AG10803 (cell line): ENCODE results near the gene OLIG2.

Source experiments
- DNase-seq: peaks from one replicate; pipeline ENCODE4 v3.0.0; 2010; ENCODE audit warnings: low read depth
- H3K4me3 ChIP-seq: 2 replicates; pipeline ENCODE4 v1.5.1; 2011; ENCODE audit warnings: mild to moderate bottlenecking, low read length, control low read depth
- TF ChIP-seq, protein P1 (sequence below): conservative IDR thresholded peaks from 2 replicates; pipeline ENCODE4 v1.5.1; 2011; ENCODE audit warnings: mild to moderate bottlenecking, low read length, control low read depth, inconsistent platforms

OLIG2 gene

DNA sequence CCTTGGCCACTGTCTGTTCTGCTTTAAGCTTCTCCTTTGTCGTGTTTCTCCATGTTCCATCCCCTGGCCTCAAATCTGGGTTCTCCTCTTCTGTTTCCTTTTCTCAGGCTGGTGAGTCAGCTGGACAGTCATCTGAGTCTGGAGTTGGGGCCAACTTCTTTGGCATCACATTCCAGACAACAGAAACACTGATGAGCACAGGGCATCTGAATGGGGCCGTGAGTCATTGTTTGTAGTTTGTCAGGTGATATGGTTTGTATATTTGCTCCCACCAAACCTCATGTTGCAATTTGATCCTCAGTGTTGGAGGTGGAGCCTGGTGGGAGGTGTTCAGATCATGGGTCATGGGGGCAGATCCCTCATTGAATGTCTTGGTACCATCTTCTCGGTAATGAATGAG is 14.3 kb upstream of the OLIG2 start:
- TF ChIP-seq, protein P1, sequence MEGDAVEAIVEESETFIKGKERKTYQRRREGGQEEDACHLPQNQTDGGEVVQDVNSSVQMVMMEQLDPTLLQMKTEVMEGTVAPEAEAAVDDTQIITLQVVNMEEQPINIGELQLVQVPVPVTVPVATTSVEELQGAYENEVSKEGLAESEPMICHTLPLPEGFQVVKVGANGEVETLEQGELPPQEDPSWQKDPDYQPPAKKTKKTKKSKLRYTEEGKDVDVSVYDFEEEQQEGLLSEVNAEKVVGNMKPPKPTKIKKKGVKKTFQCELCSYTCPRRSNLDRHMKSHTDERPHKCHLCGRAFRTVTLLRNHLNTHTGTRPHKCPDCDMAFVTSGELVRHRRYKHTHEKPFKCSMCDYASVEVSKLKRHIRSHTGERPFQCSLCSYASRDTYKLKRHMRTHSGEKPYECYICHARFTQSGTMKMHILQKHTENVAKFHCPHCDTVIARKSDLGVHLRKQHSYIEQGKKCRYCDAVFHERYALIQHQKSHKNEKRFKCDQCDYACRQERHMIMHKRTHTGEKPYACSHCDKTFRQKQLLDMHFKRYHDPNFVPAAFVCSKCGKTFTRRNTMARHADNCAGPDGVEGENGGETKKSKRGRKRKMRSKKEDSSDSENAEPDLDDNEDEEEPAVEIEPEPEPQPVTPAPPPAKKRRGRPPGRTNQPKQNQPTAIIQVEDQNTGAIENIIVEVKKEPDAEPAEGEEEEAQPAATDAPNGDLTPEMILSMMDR: no peak
- DNase-seq: peak; percentile 81
- H3K4me3 ChIP-seq: no peak overlapping the region

DNA sequence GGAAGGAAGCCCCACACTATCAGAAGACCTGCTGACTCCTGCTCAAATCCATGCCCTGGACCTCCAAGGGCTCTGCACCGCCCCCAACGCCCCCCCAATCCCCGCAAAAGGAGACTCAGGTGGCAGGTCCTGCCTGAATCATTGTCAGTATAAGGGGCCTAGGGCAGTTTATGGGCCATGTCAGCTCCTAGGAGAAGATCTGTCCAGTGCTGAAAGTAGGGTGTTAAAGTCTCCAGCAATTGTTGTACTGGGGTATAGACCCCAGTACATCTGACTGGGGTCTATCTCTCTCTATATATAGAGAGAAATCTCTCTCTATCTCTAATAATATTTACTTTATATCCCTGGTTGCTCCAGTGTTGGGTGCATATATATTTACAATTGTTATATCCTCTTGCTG is 12.1 kb upstream of the OLIG2 start:
- no peak overlapping the region for H3K4me3 ChIP-seq
- no peak for DNase-seq
- TF ChIP-seq, protein P1: no peak

DNA sequence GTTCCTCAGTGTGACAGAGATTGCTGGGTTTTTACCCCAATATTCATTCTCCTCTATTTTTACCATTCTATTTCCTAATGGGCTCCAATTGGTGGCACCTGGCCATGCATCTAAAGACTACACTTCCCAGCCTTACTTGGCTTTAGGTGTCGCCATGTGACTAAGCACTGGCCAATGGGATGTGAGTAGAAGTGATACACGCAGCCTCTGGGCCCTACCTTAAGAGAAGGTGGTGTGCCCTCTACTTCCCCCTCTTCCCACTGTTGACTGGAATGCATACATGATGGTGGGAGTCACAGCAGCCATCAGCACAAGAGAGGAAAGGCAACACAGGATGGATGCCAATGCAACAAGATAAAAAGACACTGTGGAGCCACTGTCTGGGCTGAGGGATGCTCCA is 11.4 kb upstream of the OLIG2 start:
- TF ChIP-seq, protein P1: no peak
- DNase-seq: no peak
- H3K4me3 ChIP-seq: no peak overlapping the region

DNA sequence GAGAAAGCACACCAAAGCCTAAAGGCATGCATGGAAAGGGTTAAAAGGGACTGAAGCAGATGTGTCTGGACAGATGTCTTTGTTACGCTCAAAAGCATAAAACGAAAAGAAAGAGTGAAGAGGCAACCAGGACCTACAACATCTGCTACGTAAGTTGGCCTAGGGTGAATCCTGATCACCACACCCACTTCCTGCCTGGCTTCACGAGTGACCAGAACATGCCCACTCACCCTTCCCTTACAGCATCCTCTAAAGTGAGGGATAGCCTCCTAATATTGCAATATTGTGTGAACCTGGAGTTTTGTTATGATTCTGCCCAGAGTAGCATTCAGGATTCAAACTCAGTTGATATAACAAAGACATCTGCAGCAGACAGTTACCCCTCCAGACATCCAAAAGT is 10.6 kb upstream of the OLIG2 start:
- DNase-seq: no peak
- TF ChIP-seq, protein P1: no peak
- no peak overlapping the region for H3K4me3 ChIP-seq

DNA sequence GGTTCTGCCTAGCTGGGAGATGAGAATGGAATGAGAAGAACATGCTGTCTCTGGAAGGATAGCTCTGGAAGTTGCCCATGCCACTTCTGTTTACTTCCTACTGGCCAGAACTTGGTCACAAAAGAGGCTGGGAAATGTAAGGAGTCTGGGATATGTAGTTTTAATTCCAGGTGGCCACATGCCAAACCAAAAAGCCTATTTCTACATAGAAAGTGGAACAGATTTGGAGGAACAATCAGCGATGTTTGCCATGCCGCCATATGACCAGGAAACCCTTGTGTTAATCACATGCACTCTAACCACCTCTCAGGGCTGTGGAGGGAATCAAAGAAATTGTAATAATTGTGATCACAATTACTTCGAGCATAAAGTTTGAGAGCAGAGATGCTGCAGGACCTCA is 10.0 kb upstream of the OLIG2 start:
- DNase-seq: no peak
- TF ChIP-seq, protein P1: no peak
- no peak overlapping the region for H3K4me3 ChIP-seq

DNA sequence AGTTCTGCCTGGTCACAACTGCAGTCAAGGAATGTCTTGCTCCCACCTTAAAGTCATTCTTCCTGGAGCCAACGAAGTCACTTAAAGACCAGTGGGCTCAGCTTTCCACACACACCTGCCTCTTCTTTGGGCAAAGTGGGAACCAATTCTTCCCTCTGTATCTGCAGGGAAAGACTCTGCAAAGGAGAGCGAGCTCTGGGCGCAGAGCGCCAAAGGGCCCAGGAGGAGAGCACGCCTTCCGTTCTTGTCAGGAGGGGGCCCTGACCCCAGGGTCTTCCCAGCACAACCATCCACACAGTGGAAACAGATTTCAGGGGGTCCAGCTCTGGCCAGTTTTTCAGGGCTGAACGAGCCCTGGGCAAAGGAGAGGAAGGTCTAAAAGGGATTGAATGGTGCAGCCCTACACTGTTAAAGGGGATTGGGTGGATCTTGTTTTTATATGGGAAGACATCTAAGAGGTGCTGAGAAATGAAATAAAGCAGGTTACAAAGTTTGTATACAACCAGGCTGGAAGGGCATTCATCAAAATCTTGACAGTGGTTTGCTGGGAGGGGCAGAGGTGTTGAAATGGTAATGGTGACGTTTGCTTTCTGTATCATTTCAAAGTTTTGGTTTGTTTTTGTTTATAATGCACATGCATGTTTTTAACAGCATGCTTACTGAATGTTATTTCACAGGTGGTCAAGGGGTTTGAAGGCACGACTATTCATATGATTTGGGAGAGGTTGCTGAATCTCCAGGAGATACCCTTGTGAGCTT is 6.8 kb upstream of the OLIG2 start:
- TF ChIP-seq, protein P1: no peak
- no peak for DNase-seq
- no peak overlapping the region for H3K4me3 ChIP-seq

DNA sequence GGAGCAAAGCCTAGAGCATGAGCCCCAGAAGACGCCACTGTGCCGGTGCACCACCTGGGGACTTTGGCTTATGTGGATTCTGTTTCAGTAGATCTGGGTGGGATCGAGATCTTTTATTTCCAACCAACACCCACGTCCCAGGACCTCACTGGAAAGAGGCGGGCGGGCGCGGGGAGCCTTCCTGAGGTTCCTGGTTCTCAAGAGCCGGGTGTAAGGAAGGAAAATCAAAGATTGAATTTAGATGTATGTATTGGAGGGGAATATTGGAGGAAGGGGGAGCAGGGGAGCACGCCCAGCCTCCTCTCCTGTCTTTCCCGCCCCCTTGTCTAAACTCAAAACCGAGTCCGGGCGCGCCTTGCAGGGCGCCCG is 6.2 kb upstream of the OLIG2 start:
- no peak overlapping the region for H3K4me3 ChIP-seq
- DNase-seq: no peak
- TF ChIP-seq, protein P1: no peak
